Activated CD4-positive, CD25-positive, alpha-beta regulatory T cell treated with anti-CD3 and anti-CD28 coated beads, Interleukin-2, amount 50 U/mL, for 72 hours (primary cell): Measurements from ENCODE around the gene PRTN3.

Experiments
- DNase-seq: peaks from one replicate; pipeline ENCODE4 v3.0.0; 2021

PRTN3 gene

DNA sequence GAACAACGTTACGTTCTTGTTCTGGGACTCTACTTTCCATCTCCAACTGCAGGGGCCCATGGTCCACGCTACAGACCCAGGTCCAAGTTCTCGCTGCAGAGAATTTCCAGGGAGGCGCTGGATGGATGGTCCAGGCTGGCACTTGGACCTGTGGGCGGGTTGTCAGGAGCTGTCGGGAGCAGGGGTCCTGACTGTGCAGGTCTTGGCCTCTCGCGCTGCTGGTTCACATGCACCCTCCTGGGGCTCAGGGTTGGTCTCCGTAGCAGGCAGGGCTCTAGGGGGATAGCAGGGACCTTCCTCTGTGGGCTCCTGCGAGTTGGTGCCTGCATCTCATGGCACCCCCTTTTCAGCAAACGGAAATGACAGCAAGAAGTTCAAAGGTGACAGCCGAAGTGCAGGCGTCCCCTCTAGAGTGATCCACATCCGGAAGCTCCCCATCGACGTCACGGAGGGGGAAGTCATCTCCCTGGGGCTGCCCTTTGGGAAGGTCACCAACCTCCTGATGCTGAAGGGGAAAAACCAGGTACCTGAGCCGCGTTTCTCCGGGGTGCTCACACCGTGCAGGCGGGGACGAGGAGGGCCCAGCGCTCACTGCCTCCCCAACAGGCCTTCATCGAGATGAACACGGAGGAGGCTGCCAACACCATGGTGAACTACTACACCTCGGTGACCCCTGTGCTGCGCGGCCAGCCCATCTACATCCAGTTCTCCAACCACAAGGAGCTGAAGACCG lies 36.9 kb upstream of the PRTN3 start:
- no peak for DNase-seq

DNA sequence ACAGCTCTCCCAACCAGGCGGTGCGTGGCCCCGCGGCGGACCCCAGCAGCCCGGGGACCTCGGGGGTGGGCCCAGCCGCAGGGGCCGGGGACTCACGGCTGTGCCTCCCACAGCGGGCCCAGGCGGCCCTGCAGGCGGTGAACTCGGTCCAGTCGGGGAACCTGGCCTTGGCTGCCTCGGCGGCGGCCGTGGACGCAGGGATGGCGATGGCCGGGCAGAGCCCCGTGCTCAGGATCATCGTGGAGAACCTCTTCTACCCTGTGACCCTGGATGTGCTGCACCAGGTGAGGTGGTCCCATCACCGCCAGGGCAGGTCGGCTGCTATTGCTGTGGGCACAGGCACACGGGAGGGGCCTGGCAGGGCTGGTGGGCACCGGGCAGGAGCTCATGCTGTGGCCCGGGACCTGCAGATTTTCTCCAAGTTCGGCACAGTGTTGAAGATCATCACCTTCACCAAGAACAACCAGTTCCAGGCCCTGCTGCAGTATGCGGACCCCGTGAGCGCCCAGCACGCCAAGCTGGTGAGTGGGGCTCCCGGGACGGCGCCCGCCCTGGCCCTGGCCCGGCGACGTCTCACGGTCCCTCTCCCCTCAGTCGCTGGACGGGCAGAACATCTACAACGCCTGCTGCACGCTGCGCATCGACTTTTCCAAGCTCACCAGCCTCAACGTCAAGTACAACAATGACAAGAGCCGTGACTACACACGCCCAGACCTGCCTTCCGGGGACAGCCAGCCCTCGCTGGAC lies 36.2 kb upstream of the PRTN3 start:
- no peak for DNase-seq

DNA sequence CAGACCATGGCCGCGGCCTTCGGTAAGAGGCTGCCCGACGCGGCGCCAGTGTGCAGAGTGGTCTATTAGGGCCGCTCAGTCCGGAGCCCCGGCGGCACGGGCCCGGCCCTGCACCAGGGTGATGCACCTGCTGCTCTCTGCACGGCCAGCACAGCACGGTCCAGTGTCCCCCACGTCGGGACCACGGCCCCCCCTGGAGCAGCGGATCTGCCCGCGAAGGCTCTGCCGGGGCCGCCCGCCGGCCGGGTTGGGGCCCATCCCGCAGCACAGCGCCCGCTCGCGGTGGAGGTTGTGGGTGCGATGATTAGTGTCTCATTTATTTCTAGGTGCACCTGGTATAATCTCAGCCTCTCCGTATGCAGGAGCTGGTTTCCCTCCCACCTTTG lies 35.6 kb upstream of the PRTN3 start:
- DNase-seq: no peak

DNA sequence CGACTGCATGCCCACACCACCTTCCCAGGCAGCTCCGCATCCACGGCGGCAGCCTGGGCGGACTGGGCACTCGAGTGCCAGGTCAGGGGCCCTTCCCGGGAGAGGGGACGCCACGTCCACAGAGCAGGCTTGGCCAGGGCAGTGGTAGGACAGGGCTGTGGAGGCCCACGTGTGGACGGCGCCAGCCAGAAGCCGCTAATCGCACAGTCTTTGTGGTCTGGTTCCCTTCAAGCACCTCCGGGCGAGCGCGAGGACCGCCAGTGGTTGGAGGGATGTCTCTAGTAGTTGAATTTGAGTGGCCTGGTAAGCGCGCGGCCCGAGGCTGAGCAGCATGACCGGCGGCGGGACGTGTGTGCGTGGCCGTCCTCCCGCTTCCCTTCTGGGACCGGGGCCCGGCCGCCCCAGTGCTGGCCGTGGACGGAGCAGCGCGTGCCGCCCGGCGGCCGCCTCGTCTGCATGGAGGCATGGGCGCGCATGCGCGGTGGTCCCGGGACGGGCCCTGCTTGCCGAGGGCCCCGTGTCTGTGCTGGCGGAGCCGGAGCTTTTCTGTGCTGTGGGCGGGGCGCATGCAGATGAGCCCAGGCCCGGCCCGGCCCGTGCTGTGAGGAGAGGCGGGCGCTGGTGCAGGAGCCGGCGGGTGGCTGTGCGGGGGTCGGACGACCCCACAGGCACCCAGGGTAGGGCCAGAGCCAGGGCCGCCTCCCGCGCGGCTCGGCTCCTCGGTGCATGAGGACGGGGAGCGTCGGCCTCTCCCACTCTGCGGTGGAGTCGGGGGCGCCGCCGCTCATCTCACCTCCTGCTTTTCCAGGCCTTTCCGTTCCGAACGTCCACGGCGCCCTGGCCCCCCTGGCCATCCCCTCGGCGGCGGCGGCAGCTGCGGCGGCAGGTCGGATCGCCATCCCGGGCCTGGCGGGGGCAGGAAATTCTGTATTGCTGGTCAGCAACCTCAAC lies 34.9 kb upstream of the PRTN3 start:
- DNase-seq: no peak

DNA sequence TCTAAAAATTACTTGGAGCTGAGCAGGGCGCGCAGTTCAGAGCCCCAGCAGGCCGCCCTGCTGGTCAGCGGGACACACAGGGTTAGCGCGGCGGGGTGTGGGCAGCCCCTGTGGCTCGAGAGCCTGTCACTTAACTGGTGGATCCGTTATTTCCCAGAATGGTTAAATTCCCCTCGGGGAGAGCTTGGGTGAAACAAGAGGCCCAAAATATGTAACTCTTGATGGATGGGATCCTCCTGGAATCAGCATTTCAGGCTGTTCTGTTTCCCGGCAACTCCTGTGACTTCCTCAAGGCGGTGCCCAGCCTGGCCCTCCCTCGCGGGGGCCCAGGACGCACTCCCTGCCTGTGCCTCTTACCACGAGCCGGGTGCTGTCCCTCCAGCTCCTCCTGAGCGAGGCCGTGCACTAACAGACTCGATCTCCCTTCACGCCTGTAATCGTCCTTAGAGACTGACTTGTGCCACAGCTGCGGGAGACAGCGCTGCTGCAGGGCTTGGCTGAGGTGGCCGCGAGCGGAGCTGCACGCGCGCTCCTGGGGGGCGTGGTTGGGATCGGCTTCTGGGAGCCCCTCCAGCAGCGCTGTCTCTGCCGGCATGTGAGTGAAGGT lies 33.9 kb upstream of the PRTN3 start:
- no peak for DNase-seq

DNA sequence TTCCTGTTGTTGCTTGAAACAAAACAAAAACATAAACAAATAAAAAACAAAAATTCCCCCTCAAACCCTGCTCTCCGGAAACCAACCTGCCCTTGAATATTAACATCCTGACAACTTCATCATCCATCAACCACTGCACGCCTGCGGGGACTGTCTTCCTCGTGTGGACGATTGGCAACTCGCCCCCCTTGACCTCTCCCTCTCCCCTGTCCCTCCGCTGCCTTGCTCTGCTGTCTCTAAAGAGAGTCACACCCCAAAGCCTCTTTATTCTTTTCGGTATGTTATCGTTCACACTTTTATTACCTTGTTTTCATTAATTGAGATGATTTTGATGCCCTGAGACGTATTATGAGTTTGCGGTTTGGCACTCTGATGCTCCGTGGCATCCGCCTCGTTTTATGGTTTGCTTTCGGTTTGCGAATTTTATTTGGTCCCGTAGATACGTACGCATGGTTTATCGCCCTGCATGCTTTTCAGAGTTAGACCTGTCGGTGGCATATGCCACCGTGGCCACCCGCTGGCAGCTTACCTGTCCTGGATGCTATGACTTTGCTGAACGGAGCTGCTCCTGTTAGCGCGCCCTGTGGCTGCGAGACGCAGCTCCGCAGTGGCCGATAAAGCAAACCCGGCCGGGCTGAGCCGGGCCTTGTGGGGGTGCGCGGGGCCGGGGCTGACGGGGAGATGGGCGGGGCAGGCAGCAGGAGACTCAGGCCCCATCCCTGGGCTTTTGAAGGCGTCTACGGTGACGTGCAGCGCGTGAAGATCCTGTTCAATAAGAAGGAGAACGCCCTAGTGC lies 33.0 kb upstream of the PRTN3 start:
- no peak for DNase-seq

DNA sequence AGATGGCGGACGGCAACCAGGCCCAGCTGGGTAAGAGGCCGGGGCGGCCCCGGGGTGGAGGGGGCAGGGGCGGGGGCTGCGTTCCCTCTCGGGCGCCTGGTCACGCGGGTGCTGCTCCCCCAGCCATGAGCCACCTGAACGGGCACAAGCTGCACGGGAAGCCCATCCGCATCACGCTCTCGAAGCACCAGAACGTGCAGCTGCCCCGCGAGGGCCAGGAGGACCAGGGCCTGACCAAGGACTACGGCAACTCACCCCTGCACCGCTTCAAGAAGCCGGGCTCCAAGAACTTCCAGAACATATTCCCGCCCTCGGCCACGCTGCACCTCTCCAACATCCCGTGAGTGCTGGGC lies 32.4 kb upstream of the PRTN3 start:
- no peak for DNase-seq

DNA sequence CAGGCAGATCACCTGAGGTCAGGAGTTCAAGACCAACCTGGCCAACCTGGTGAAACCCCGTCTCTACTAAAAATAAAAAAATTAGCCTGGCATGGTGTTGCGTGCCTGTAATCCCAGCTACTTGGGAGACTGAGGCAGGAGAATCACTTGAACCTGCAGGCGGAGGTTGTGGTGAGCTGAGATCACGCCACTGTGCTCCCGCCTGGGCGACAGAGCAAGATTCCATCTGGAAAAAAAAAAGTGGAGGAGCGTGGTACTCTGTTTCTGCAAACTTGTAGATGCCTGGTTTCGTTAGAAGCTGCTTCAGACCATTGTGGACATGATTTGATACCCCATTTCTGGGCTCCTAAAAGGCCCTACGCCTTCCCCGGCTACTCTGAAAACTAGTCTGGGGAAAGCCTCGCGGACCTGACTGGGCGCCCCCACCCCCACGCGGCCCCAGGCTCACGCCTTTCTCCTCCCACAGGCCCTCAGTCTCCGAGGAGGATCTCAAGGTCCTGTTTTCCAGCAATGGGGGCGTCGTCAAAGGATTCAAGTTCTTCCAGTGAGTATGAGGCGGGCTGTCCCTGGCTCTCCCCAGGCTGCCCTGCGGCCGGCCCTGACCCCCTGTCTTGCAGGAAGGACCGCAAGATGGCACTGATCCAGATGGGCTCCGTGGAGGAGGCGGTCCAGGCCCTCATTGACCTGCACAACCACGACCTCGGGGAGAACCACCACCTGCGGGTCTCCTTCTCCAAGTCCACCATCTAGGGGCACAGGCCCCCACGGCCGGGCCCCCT lies 30.5 kb upstream of the PRTN3 start:
- no peak for DNase-seq

DNA sequence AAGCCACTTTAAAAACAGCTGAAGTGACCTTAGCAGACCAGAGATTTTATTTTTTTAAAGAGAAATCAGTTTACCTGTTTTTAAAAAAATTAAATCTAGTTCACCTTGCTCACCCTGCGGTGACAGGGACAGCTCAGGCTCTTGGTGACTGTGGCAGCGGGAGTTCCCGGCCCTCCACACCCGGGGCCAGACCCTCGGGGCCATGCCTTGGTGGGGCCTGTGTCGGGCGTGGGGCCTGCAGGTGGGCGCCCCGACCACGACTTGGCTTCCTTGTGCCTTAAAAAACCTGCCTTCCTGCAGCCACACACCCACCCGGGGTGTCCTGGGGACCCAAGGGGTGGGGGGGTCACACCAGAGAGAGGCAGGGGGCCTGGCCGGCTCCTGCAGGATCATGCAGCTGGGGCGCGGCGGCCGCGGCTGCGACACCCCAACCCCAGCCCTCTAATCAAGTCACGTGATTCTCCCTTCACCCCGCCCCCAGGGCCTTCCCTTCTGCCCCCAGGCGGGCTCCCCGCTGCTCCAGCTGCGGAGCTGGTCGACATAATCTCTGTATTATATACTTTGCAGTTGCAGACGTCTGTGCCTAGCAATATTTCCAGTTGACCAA lies 29.8 kb upstream of the PRTN3 start:
- DNase-seq: no peak

DNA sequence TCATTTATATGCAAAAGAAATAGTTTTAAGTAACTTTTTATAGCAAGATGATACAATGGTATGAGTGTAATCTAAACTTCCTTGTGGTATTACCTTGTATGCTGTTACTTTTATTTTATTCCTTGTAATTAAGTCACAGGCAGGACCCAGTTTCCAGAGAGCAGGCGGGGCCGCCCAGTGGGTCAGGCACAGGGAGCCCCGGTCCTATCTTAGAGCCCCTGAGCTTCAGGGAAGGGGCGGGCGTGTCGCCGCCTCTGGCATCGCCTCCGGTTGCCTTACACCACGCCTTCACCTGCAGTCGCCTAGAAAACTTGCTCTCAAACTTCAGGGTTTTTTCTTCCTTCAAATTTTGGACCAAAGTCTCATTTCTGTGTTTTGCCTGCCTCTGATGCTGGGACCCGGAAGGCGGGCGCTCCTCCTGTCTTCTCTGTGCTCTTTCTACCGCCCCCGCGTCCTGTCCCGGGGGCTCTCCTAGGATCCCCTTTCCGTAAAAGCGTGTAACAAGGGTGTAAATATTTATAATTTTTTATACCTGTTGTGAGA lies 29.2 kb upstream of the PRTN3 start:
- no peak for DNase-seq

DNA sequence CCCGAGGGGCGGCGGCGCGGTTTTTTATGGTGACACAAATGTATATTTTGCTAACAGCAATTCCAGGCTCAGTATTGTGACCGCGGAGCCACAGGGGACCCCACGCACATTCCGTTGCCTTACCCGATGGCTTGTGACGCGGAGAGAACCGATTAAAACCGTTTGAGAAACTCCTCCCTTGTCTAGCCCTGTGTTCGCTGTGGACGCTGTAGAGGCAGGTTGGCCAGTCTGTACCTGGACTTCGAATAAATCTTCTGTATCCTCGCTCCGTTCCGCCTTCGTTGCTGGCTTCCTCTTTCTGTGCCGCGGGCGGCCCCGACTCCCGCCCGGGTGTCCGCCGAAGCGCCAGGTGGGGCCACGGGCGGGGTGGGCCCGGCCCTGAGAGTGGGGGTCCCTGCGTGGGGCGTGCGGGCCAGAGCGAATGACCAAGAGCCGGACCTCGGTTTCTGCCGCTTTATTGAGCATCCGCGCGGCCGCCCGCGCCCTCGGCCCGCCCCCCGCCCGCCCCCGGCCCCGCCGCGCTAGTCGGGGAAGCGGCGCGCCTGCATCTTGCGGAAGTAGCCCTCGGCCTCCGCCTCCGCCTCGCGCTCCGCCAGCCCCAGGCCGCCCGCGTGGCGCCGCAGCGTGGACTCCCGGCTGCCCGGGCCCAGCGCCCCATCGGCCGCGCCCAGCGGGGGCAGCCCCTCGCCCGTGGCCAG lies 28.6 kb upstream of the PRTN3 start:
- DNase-seq: no peak

DNA sequence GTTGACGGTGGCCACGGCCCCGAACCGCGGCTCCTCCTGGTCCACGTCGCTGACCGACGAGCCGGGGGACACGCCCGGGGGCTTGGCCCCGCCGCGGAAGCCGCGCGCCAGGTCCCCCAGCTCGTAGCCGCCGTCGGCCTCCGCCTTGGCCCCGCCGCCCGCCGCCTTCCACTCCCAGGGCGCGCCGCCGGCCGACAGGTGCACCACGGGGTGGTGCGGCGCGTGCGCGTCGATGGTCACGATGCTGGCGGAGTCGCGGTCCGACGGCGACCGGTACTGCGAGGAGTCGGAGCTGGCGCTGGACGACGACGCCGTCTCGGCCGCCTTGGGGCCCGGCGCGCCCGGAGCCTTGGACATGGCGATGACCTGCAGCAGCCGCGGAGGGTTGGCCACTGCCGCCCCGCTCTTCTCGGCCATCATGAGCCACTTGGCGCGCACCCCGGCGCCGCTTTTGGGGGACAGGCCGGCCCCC lies 28.0 kb upstream of the PRTN3 start:
- no peak for DNase-seq

DNA sequence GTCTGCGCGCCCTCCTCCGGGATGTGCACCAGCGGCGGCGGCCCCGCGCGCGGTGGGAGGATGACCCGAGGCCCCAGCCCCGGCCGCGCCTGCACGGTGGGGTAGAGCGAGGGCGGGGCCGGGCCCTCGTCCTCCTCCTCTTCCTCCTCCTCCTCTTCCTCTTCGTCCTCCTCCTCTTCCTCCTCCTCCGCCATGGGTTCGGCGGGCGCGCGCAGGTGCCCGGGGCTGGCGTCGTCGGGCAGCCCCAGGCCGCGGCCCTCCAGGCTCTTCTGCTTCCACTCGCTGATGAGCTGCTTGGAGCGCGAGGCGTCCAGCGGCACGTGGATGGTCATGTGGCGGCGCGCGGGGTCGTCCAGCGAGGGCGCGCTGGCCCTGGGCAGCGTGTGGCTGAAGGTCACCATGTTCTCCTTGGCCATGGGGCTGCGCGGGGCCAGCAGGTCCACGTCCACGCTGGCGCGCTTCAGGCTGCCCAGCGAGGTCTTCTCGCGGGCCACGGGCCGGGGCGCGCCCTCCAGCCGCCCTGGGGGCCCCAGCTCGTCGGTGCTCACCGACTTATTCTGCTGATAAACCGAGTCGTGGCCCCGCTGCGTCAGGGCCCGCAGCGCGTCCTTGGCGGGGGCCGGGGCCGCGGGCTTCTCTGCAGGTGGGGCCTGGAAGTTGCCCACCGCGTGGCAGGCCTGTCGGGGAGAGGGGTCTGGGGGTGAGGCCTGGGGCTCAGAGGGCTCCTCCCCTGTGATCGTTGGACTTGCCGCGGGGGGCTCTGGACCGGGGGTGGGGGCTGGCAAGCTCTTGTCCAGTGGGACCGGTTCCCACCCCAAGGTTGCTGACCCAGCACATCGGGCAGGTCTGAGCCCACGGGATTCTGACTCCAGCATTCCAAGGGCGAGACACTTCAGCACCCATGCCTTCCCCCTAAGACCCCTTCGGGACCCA lies 27.3 kb upstream of the PRTN3 start:
- no peak for DNase-seq

DNA sequence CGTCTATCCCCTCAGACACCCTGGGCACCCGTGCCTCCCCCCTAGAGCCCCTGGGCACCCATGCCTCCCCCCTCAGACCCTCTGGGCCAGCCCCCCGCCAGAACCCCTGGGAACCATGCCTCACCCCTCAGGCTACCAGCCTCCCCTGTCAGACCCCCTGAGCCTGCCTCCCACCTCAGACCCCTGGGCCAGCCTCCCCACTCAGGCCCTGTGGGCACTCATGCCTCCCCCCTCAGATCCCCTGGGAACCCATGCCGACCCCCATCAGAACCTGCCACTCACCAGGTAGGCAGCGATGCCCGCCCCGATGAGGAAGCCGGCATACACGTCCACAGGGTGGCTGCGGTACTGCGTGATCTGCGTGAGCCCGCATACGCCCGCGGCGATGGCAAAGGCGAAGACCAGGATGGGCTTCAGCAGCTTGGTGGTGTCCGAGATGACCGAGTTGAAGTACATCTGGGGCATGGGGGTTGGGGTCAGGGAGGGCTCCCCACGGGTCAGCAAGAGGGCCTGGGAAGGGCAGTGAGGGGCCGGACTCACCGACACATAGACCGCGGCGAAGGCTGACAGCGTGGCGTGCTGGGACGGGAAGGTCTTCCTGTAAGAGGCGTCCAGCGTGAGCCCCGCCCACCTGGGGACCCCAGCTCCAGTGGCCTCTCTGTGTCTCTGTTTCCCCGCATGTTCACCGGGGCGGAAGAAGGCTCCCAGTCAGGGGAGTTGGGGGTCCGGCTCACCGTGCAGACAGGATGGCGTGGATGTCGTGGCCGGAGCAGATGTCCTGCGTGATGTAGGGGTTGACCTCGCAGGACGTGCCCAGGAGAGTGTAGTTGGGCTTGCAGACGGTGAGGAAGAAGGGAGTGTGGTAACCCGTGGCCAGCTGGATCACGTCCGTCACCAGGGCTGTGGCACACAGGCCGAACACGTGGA lies 26.4 kb upstream of the PRTN3 start:
- no peak for DNase-seq

DNA sequence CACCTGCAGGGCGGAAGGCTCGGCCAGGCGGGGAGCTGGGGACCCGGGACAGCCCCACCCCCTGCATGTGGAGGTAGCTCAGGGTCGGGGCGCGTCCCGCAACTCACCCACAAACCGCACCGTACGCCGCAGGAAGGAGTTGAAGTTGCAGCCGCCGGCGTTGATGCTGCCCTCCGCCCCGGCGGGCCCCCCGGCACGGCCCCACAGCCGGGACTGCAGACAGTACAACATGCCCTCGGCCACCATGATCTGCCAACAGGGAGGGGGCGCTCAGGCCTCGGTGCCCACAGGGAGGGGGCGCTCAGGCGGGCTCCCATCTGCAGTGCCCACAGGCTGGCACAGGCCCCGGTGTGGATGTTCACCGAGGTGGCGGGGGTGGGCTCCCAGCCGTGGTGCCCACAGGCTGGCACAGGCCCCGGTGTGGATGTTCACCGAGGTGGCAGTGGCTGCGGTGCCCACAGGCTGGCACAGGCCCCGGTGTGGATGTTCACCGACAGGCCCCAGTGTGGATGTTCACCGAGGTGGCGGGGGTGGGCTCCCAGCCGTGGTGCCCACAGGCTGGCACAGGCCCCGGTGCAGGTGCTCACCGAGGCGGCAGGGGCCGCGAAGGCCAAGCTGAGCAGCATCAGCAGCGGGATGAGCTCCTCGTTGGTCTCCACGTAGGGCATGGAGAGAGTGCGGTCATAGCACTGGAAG lies 25.6 kb upstream of the PRTN3 start:
- no peak for DNase-seq

DNA sequence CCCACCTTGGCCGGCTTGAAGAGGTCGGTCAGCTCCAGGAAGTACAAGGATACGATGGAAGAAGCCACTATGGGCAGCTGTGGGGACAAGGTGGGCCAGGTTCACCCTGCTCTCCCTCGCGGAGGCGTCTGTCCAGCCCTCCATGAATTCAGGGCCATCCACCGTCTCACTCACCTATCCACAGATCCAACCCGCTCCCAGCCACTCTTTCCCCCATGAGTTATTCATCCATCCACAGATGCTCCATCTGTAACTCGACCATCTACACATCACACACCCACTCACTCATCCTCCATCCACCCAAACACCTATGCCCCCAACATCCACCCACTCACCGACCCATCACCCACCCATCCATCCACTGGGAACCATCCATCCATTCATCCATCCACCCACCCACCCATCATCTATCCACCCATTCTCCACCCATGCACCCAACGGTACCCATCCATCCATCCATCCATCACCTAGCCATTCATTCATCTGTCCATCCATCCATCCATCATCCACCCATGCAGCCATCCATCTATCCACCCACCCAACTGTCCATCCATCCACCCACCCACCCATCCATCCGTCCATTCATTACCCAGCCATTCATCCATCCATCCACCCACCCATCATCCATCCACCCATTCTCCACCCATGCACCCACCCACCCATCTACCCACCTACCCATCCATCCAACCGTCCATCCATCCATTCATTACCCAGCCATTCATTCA lies 24.9 kb upstream of the PRTN3 start:
- no peak for DNase-seq
